GM13976 (cell line): Measurements from ENCODE around the gene OCLN.
"Not testable (repeated sequence)": the region's sequence is repeated elsewhere in the genome, so short reads cannot be mapped to it uniquely, and the experiment has no call there.

Experiments
- DNase-seq: peaks from one replicate; pipeline ENCODE4 v3.0.0; 2012; ENCODE audit warnings: low spot score
- CTCF ChIP-seq: IDR thresholded peaks from 2 replicates; pipeline ENCODE4 v1.5.1; 2012; ENCODE audit warnings: borderline replicate concordance, mild to moderate bottlenecking; ENCODE audit not compliant: insufficient read depth; ENCODE audit errors: extremely low read depth, missing control alignments, control extremely low read depth
- in situ Hi-C: fragments of 300-500 bp; cut with MboI; formaldehyde crosslinking; loops from one replicate; pipeline ENCODE4 v1.12.0; 2022; ENCODE audit warnings: low sequenced_read_pairs, mixed read lengths, inconsistent platforms; ENCODE audit not compliant: unreplicated experiment

OCLN gene

GRCh38 chr5:69502767-69503488 is 10.3 kb downstream of the OCLN start:
- in situ Hi-C loops: no loop called here
- TF ChIP-seq CTCF: no peak
- peak; percentile 30 for DNase-seq

- in situ Hi-C loops: no loop called here
- no peak for TF ChIP-seq CTCF
- DNase-seq: no peak
Measured at GRCh38 chr5:69504036-69504435, 11.4 kb downstream of the OCLN start.

GRCh38 chr5:69505306-69505705 is 12.7 kb downstream of the OCLN start:
- TF ChIP-seq CTCF: no peak
- no peak for DNase-seq
- in situ Hi-C loops: no loop called here

GRCh38 chr5:69509212-69509611 is 16.6 kb downstream of the OCLN start:
- in situ Hi-C loops: no loop called here
- TF ChIP-seq CTCF: no peak
- DNase-seq: no peak

GRCh38 chr5:69510694-69511093 is 18.1 kb downstream of the OCLN start:
- no peak for DNase-seq
- in situ Hi-C loops: no loop called here
- no peak for TF ChIP-seq CTCF

- no peak for TF ChIP-seq CTCF
- in situ Hi-C loops: no loop called here
- no peak for DNase-seq
Measured at GRCh38 chr5:69512740-69513260, 20.2 kb downstream of the OCLN start.

GRCh38 chr5:69515570-69515969 is 23.0 kb downstream of the OCLN start:
- in situ Hi-C loops, DNase-seq: not testable (repeated sequence)
